HepG2 (cell line): Measurements from ENCODE around the gene TEKT1. TPM values are rescaled to one million over a fixed set of nuclear protein-coding genes. Genes with fewer than 3 reads are reported as not detected.
A peak's percentile ranks its signal among the peaks of the same experiment; 100 is the strongest.

Experiments
- CC2D1A ChIP-seq: sonication (generic); formaldehyde crosslinking; IDR thresholded peaks from 2 replicates; pipeline ENCODE4 v1.8.1; 2023; ENCODE audit warnings: mild to moderate bottlenecking, missing genetic modification reagents
- CCAR2 ChIP-seq: fragments of 200-400 bp; formaldehyde crosslinking; optimal IDR thresholded peaks from 2 replicates; pipeline ENCODE3; 2018; ENCODE audit warnings: low read depth, mild to moderate bottlenecking, low read length, moderate library complexity
- E2F1 ChIP-seq: sonication (generic); formaldehyde crosslinking; IDR thresholded peaks from 2 replicates; pipeline ENCODE4 v1.5.0; 2020; ENCODE audit warnings: missing genetic modification reagents
- FOSL1 ChIP-seq: sonication (generic); formaldehyde crosslinking; IDR thresholded peaks from 2 replicates; pipeline ENCODE4 v1.9.0; 2021; ENCODE audit warnings: missing genetic modification reagents, borderline replicate concordance
- GTF2F1 ChIP-seq: fragments of 150-350 bp; IDR thresholded peaks from 2 replicates; pipeline ENCODE4 v1.6.1; 2014; ENCODE audit warnings: low read length
- HNF1A ChIP-seq, 2 experiments: sonication (generic) in 1 of 2; formaldehyde crosslinking in 1 of 2; IDR thresholded peaks; 2 replicates each; pipeline versions ENCODE4 v1.4.0 to v1.6.1; 2016 to 2020; ENCODE audit warnings: borderline replicate concordance in 1 of 2, low read depth in 1 of 2, mild to moderate bottlenecking in 1 of 2, missing genetic modification reagents in 1 of 2
- HOXA7 ChIP-seq: sonication (generic); formaldehyde crosslinking; IDR thresholded peaks from 2 replicates; pipeline ENCODE4 v1.8.1; 2022; ENCODE audit warnings: mild to moderate bottlenecking, missing genetic modification reagents, moderate library complexity
- IKZF1 ChIP-seq: fragments of 450-650 bp; IDR thresholded peaks from 2 replicates; pipeline ENCODE4 v1.7.1; 2016
- IRX3 ChIP-seq: sonication (generic); formaldehyde crosslinking; IDR thresholded peaks from 2 replicates; pipeline ENCODE4 v1.8.1; 2023; ENCODE audit warnings: mild to moderate bottlenecking, low read depth, missing genetic modification reagents, borderline replicate concordance
- JUN ChIP-seq: sonication (generic); formaldehyde crosslinking; IDR thresholded peaks from 2 replicates; pipeline ENCODE4 v1.4.0; 2020; ENCODE audit warnings: mild to moderate bottlenecking, missing genetic modification reagents
- KDM6A ChIP-seq: IDR thresholded peaks from 2 replicates; pipeline ENCODE4 v1.6.1; 2016; ENCODE audit warnings: low read depth
- MIXL1 ChIP-seq: IDR thresholded peaks from 2 replicates; pipeline ENCODE4 v1.6.1; 2016
- SALL2 ChIP-seq: sonication (generic); formaldehyde crosslinking; IDR thresholded peaks from 2 replicates; pipeline ENCODE4 v1.8.1; 2023; ENCODE audit warnings: mild to moderate bottlenecking, missing genetic modification reagents, inconsistent platforms
- SMYD3 ChIP-seq: sonication (generic); formaldehyde crosslinking; IDR thresholded peaks from 2 replicates; pipeline ENCODE4 v1.8.1; 2023; ENCODE audit warnings: mild to moderate bottlenecking, missing genetic modification reagents
- SRSF1 ChIP-seq: fragments of 200-400 bp; formaldehyde crosslinking; optimal IDR thresholded peaks from 2 replicates; pipeline ENCODE3; 2017; ENCODE audit warnings: mild to moderate bottlenecking, low read depth, low read length, moderate library complexity
- TIGD3 ChIP-seq: sonication (generic); formaldehyde crosslinking; IDR thresholded peaks from 2 replicates; pipeline ENCODE4 v1.5.1; 2020; ENCODE audit warnings: mild to moderate bottlenecking, missing genetic modification reagents, borderline replicate concordance
- ZIK1 ChIP-seq: sonication (generic); formaldehyde crosslinking; IDR thresholded peaks from 2 replicates; pipeline ENCODE4 v1.5.0; 2020; ENCODE audit warnings: mild to moderate bottlenecking, low read depth, missing genetic modification reagents, borderline replicate concordance
- ZNF136 ChIP-seq: sonication (generic); formaldehyde crosslinking; IDR thresholded peaks from 2 replicates; pipeline ENCODE4 v1.8.1; 2022; ENCODE audit warnings: low read depth, mild to moderate bottlenecking, moderate library complexity, missing genetic modification reagents
- ZNF24 ChIP-seq: fragments of 450-650 bp; IDR thresholded peaks from 2 replicates; pipeline ENCODE4 v1.6.1; 2017; ENCODE audit warnings: antibody characterized with exemption, mild to moderate bottlenecking
- ZNF446 ChIP-seq: sonication (generic); formaldehyde crosslinking; IDR thresholded peaks from 2 replicates; pipeline ENCODE4 v1.5.0; 2020; ENCODE audit warnings: mild to moderate bottlenecking, missing genetic modification reagents
- ZNF510 ChIP-seq: sonication (generic); formaldehyde crosslinking; IDR thresholded peaks from 2 replicates; pipeline ENCODE4 v1.4.0; 2020; ENCODE audit warnings: low read depth, mild to moderate bottlenecking, missing genetic modification reagents
- ZNF737 ChIP-seq: sonication (generic); formaldehyde crosslinking; IDR thresholded peaks from 2 replicates; pipeline ENCODE4 v1.5.0; 2020; ENCODE audit warnings: missing genetic modification reagents, mild to moderate bottlenecking, borderline replicate concordance
- ZNF777 ChIP-seq: sonication (generic); formaldehyde crosslinking; IDR thresholded peaks from 2 replicates; pipeline ENCODE4 v1.4.0; 2020; ENCODE audit warnings: missing genetic modification reagents
- ZNF816 ChIP-seq: sonication (generic); formaldehyde crosslinking; IDR thresholded peaks from 2 replicates; pipeline ENCODE4 v1.8.0; 2022; ENCODE audit warnings: missing genetic modification reagents, mild to moderate bottlenecking, borderline replicate concordance
- polyA plus RNA-seq, 8 experiments: library from polyadenylated mRNA; depleted of rRNA in 3 of 8; stranded (reverse) in 7 of 8; unstranded in 1 of 8; fragments of >200 nt; fragmentation: Illumina TruSeq in 4 of 8; extraction: Trizol in 4 of 8; gene quantifications; 2 replicates each; pipeline versions ENCODE4 v1.2.1 to v1.2.3, GENCODE V29; 2011 to 2016; ENCODE audit warnings: low read depth in 4 of 8, missing spikeins in 1 of 8, mixed read lengths in 1 of 8; ENCODE audit not compliant: insufficient read depth in 1 of 8
- total RNA-seq, 5 experiments: library from RNA; depleted of rRNA; stranded (reverse); fragments of >200 nt; fragmentation: Illumina TruSeq; extraction: Trizol; gene quantifications; 2 replicates each; pipeline ENCODE4 v1.2.3, GENCODE V29; 2016; ENCODE audit warnings: low read depth in 1 of 5

Gene TEKT1
- total and polyA plus RNA-seq, 2 of the 13 experiments (the other 11 are each of a cell fraction or from before 2014, with no cell fraction given): not detected

GRCh38 chr17:6752068-6752909 is 79.2 kb downstream of the TEKT1 start (continued):
- no peak for TF ChIP-seq FOSL1 (CRISPR knock-in tag)
- no peak for TF ChIP-seq ZNF24
- no peak for TF ChIP-seq SMYD3 (CRISPR knock-in tag)
- TF ChIP-seq ZNF510 (CRISPR knock-in tag): no peak
- TF ChIP-seq HNF1A (IDR thresholded peaks at IDR 0.05; ENCODE audit: low read depth): no peak
- TF ChIP-seq HNF1A (CRISPR knock-in tag; IDR thresholded peaks at IDR 0.05; ENCODE audit: borderline replicate concordance): 0 out of 2 replicates have a peak, but pooled peaks have one; percentile 27
- TF ChIP-seq IRX3 (CRISPR knock-in tag): no peak
- no peak for TF ChIP-seq ZNF816 (CRISPR knock-in tag)
- no peak for TF ChIP-seq ZIK1 (CRISPR knock-in tag)
- TF ChIP-seq TIGD3 (CRISPR knock-in tag): no peak
- no peak for TF ChIP-seq JUN (CRISPR knock-in tag)
- TF ChIP-seq KDM6A (CRISPR knock-in tag): peak; percentile 48
- no peak for TF ChIP-seq CC2D1A (CRISPR knock-in tag)
- peak; percentile 90 for TF ChIP-seq MIXL1 (CRISPR knock-in tag)
- TF ChIP-seq ZNF737 (CRISPR knock-in tag): no peak
- TF ChIP-seq IKZF1: no peak
- no peak for TF ChIP-seq SRSF1
- TF ChIP-seq HOXA7 (CRISPR knock-in tag): no peak
- TF ChIP-seq E2F1 (CRISPR knock-in tag): no peak
- no peak for TF ChIP-seq ZNF446 (CRISPR knock-in tag)
- TF ChIP-seq ZNF777 (CRISPR knock-in tag): no peak
- no peak for TF ChIP-seq ZNF136 (CRISPR knock-in tag)
- TF ChIP-seq CCAR2: no peak
- TF ChIP-seq GTF2F1: no peak
- TF ChIP-seq SALL2: no peak
